SK-N-SH (cell line): ENCODE results near the gene CTAGE9. TPM values are rescaled to one million over a fixed set of nuclear protein-coding genes. Genes with fewer than 3 reads are reported as not detected.

ENCODE experiments used
- CTCF ChIA-PET: fragments of 300-600, 350-600 bp; formaldehyde crosslinking; extraction: SDS; loops from one replicate; lab custom pipeline; 2021; lab: Yijun Ruan, JAX
- POLR2A ChIA-PET: fragments of 350-600 bp; sonication (Branson Sonifier 250); formaldehyde crosslinking; extraction: SDS; loops from one replicate; lab custom pipeline; 2020; ENCODE audit warnings: antibody characterized with exemption, inconsistent platforms; lab: Yijun Ruan, JAX
- DNase-seq: peaks from one replicate; pipeline ENCODE4 v3.0.0; 2012
- H2AFZ ChIP-seq: fragments of 200-600 bp; sonication (generic); 2 replicates; pipeline ENCODE4 v1.8.1; 2016; ENCODE audit warnings: antibody characterized with exemption, mild to moderate bottlenecking, low read depth
- H3F3A ChIP-seq: fragments of 200-600 bp; sonication (generic); replicated peaks from 2 replicates; pipeline ENCODE3; 2016; ENCODE audit warnings: antibody characterized with exemption, mild to moderate bottlenecking; ENCODE audit not compliant: insufficient read depth
- H3K27ac ChIP-seq, 2 experiments: fragments of 200-500 bp in 1 of 2; fragments of 200-600 bp in 1 of 2; sonication (Bioruptor generic) in 1 of 2; sonication (generic), shearing (Covaris generic) in 1 of 2; 2 replicates each; pipeline versions ENCODE4 v1.5.1 to v1.6.1; 2014 to 2016; ENCODE audit warnings: low read depth in 2 of 2, inconsistent platforms in 1 of 2, low read length in 1 of 2, mild to moderate bottlenecking in 1 of 2, mixed read lengths in 1 of 2
- H3K27me3 ChIP-seq: fragments of 200-600 bp; sonication (generic), shearing (Covaris generic); 2 replicates; pipeline ENCODE4 v1.6.1; 2016; ENCODE audit warnings: mixed run types; ENCODE audit not compliant: insufficient read depth
- H3K36me3 ChIP-seq, 2 experiments: fragments of 200-500 bp in 1 of 2; fragments of 200-600 bp in 1 of 2; sonication (Bioruptor generic) in 1 of 2; sonication (generic) in 1 of 2; replicated peaks in 1 of 2; 2 replicates each; pipeline versions ENCODE3 to v1.5.1; 2014 to 2016; ENCODE audit warnings: low read length in 1 of 2, mild to moderate bottlenecking in 1 of 2; ENCODE audit not compliant: insufficient read depth in 2 of 2, control insufficient read depth in 1 of 2
- H3K4me1 ChIP-seq, 2 experiments: fragments of 200-500 bp in 1 of 2; fragments of 200-600 bp in 1 of 2; sonication (Bioruptor generic) in 1 of 2; sonication (generic), shearing (Covaris generic) in 1 of 2; 2 replicates each; pipeline versions ENCODE4 v1.5.1 to v1.6.1; 2014 to 2016; ENCODE audit warnings: low read depth in 1 of 2, low read length in 1 of 2, mixed run types in 1 of 2; ENCODE audit not compliant: insufficient read depth in 2 of 2, control insufficient read depth in 1 of 2
- H3K4me2 ChIP-seq: fragments of 200-600 bp; sonication (generic), shearing (Covaris generic); 2 replicates; pipeline ENCODE4 v1.6.1; 2017; ENCODE audit warnings: mixed run types
- H3K4me3 ChIP-seq, 2 experiments: fragments of 200-500 bp in 1 of 2; fragments of 200-600 bp in 1 of 2; sonication (Bioruptor generic) in 1 of 2; sonication (generic), shearing (Covaris generic) in 1 of 2; 2 replicates each; pipeline versions ENCODE4 v1.5.1 to v1.8.1; 2014 to 2016; ENCODE audit warnings: low read depth in 2 of 2, inconsistent platforms in 1 of 2, low read length in 1 of 2, mild to moderate bottlenecking in 1 of 2, mixed read lengths in 1 of 2, moderate library complexity in 1 of 2
- H3K79me2 ChIP-seq: fragments of 200-600 bp; sonication (generic); 2 replicates; pipeline ENCODE4 v1.8.1; 2017; ENCODE audit warnings: mild to moderate bottlenecking; ENCODE audit not compliant: insufficient read depth
- H3K9ac ChIP-seq: fragments of 200-600 bp; sonication (generic); 2 replicates; pipeline ENCODE4 v1.6.1; 2017; ENCODE audit warnings: mixed run types
- H3K9me2 ChIP-seq: fragments of 200-600 bp; sonication (generic); 2 replicates; pipeline ENCODE4 v1.6.1; 2017; ENCODE audit warnings: mixed run types
- H3K9me3 ChIP-seq: fragments of 200-600 bp; sonication (generic); 2 replicates; pipeline ENCODE4 v1.6.1; 2017; ENCODE audit warnings: mixed run types, mild to moderate bottlenecking, moderate library complexity
- H4K20me1 ChIP-seq: fragments of 200-600 bp; sonication (generic); 2 replicates; pipeline ENCODE4 v1.6.1; 2017; ENCODE audit warnings: mild to moderate bottlenecking, mixed run types; ENCODE audit not compliant: insufficient read depth
- ELF1 ChIP-seq: IDR thresholded peaks from 2 replicates; pipeline ENCODE4 v1.4.0; 2012
- EP300 ChIP-seq, 2 experiments: IDR thresholded peaks; 2 replicates each; pipeline versions ENCODE4 v1.4.0 to v1.6.1; 2012; ENCODE audit warnings: borderline replicate concordance in 1 of 2, low read depth in 1 of 2, low read length in 1 of 2
- EZH2phosphoT487 ChIP-seq: fragments of 200-600 bp; sonication (generic); IDR thresholded peaks from 2 replicates; pipeline ENCODE4 v1.6.1; 2017; ENCODE audit warnings: low read depth, mixed run types, mild to moderate bottlenecking, antibody characterized with exemption, moderate library complexity, borderline replicate concordance
- FOXJ3 ChIP-seq: sonication (generic); formaldehyde crosslinking; IDR thresholded peaks from 2 replicates; pipeline ENCODE4 v1.5.1; 2020; ENCODE audit warnings: mild to moderate bottlenecking, missing genetic modification reagents
- JUND ChIP-seq: IDR thresholded peaks from 2 replicates; pipeline ENCODE4 v1.4.0; 2012
- MEF2A ChIP-seq: IDR thresholded peaks from 2 replicates; pipeline ENCODE4 v1.4.0; 2012; ENCODE audit warnings: low read depth, borderline replicate concordance
- NRF1 ChIP-seq: IDR thresholded peaks from 2 replicates; pipeline ENCODE4 v1.6.1; 2012; ENCODE audit warnings: low read depth, mild to moderate bottlenecking, low read length
- POLR2AphosphoS5 ChIP-seq: IDR thresholded peaks from 2 replicates; pipeline ENCODE4 v1.6.1; 2012; ENCODE audit warnings: low read depth, low read length
- RAD21 ChIP-seq: IDR thresholded peaks from 2 replicates; pipeline ENCODE4 v1.6.1; 2012; ENCODE audit warnings: mild to moderate bottlenecking, low read length
- RFX5 ChIP-seq: IDR thresholded peaks from 2 replicates; pipeline ENCODE4 v1.6.1; 2012; ENCODE audit warnings: mild to moderate bottlenecking, improper control_type of control experiment, low read length
- RXRA ChIP-seq: IDR thresholded peaks from 2 replicates; pipeline ENCODE4 v1.4.0; 2012; ENCODE audit warnings: low read depth, mild to moderate bottlenecking, borderline replicate concordance
- SIN3A ChIP-seq: IDR thresholded peaks from 2 replicates; pipeline ENCODE4 v1.6.1; 2012; ENCODE audit warnings: low read depth, mild to moderate bottlenecking, low read length, moderate library complexity, borderline replicate concordance
- TCF12 ChIP-seq: IDR thresholded peaks from 2 replicates; pipeline ENCODE4 v1.4.0; 2012
- TEAD4 ChIP-seq: IDR thresholded peaks from 2 replicates; pipeline ENCODE4 v1.4.0; 2012; ENCODE audit warnings: mild to moderate bottlenecking, borderline replicate concordance; ENCODE audit not compliant: insufficient read depth
- YY1 ChIP-seq: IDR thresholded peaks from 2 replicates; pipeline ENCODE4 v1.4.0; 2012; ENCODE audit warnings: low read depth, mild to moderate bottlenecking
- WGBS: methylation state at CpG from one replicate; pipeline ENCODE4 v1.1.6; 2017; ENCODE audit warnings: low lambda C conversion rate; 5-methylcytosine and 5-hydroxymethylcytosine counted together
- polyA plus RNA-seq, 3 experiments: library from polyadenylated mRNA; depleted of rRNA; stranded (reverse); fragments of >200 nt; gene quantifications; 2 replicates each; pipeline ENCODE4 v1.2.3, GENCODE V29; 2012
- TF ChIP-seq, protein P1 (sequence below): fragments of 150-350 bp; IDR thresholded peaks from 2 replicates; pipeline ENCODE4 v1.6.1; 2017; ENCODE audit warnings: antibody characterized with exemption, low read length, low read depth, borderline replicate concordance
- TF ChIP-seq, protein P2 (sequence below): IDR thresholded peaks from 2 replicates; pipeline ENCODE4 v1.4.0; 2012; ENCODE audit warnings: low read depth
- TF ChIP-seq, protein P3 (sequence below): fragments of 150-350 bp; IDR thresholded peaks from 2 replicates; pipeline ENCODE4 v1.6.1; 2016; ENCODE audit warnings: mild to moderate bottlenecking, low read depth, low read length
- TF ChIP-seq, protein P4 (sequence below): IDR thresholded peaks from 2 replicates; pipeline ENCODE4; 2012

The CTAGE9 gene
- polyA plus RNA-seq, 1 of the 3 experiments (the other 2 are of a cell fraction) = not detected

DNA sequence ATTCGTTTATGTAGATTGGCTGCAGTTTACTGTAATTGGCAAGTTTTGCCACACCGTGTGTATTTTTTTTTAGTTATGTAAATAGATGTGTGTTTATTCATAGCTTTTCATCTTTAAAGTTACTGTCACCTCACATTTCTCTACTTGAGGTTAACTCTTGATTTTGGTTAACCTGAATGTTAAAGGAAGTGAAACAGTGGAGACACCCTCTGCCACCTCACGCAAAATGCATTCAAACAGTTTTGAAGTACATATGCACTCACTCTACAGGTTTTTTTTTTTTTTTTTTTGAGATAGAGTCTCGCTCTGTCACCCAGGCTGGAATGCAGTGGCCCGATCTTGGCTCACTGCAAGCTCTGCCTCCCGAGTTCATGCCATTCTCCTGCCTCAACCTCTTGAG, 27.3 kb downstream of the CTAGE9 start:
- CTCF ChIA-PET = no interaction called here
- TF ChIP-seq RAD21 (no peak), TCF12 (no peak), SIN3A (no peak), ELF1 (no peak), NRF1 (no peak), MEF2A (no peak), POLR2AphosphoS5 (no peak), YY1 (no peak), JUND (no peak), RFX5 (no peak), RXRA (no peak), EZH2phosphoT487 (no peak), EP300 (IDR thresholded peaks at IDR 0.05; ENCODE audit: borderline replicate concordance in 1 of 2, low read depth in 1 of 2, low read length in 1 of 2) (no peak), TEAD4 (no peak), FOXJ3 (CRISPR knock-in tag) (no peak)
- TF ChIP-seq, protein P1, sequence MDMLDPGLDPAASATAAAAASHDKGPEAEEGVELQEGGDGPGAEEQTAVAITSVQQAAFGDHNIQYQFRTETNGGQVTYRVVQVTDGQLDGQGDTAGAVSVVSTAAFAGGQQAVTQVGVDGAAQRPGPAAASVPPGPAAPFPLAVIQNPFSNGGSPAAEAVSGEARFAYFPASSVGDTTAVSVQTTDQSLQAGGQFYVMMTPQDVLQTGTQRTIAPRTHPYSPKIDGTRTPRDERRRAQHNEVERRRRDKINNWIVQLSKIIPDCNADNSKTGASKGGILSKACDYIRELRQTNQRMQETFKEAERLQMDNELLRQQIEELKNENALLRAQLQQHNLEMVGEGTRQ = no peak
- TF ChIP-seq, protein P2, sequence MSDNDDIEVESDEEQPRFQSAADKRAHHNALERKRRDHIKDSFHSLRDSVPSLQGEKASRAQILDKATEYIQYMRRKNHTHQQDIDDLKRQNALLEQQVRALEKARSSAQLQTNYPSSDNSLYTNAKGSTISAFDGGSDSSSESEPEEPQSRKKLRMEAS = no peak
- TF ChIP-seq, protein P3, sequence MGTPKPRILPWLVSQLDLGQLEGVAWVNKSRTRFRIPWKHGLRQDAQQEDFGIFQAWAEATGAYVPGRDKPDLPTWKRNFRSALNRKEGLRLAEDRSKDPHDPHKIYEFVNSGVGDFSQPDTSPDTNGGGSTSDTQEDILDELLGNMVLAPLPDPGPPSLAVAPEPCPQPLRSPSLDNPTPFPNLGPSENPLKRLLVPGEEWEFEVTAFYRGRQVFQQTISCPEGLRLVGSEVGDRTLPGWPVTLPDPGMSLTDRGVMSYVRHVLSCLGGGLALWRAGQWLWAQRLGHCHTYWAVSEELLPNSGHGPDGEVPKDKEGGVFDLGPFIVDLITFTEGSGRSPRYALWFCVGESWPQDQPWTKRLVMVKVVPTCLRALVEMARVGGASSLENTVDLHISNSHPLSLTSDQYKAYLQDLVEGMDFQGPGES = no peak
- TF ChIP-seq, protein P4, sequence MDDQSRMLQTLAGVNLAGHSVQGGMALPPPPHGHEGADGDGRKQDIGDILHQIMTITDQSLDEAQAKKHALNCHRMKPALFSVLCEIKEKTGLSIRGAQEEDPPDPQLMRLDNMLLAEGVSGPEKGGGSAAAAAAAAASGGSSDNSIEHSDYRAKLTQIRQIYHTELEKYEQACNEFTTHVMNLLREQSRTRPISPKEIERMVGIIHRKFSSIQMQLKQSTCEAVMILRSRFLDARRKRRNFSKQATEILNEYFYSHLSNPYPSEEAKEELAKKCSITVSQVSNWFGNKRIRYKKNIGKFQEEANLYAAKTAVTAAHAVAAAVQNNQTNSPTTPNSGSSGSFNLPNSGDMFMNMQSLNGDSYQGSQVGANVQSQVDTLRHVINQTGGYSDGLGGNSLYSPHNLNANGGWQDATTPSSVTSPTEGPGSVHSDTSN = no peak
- no peak for DNase-seq
- Histone ChIP-seq H4K20me1 (no peaks in the 10 kb centered on the region), H3K4me1 (no peaks in the 10 kb centered on the region), H3K27ac (no peak overlapping the region), H2AFZ (no peak overlapping the region), H3K4me2 (no peak overlapping the region), H3K36me3 (no peaks in the 10 kb centered on the region), H3K9ac (no peak overlapping the region), H3F3A (no peaks in the 10 kb centered on the region), H3K27me3 (no peaks in the 10 kb centered on the region), H3K9me3 (no peaks in the 10 kb centered on the region), H3K79me2 (no peaks in the 10 kb centered on the region), H3K4me3 (no peak overlapping the region), H3K9me2 (no peaks in the 10 kb centered on the region; the same call in 1 of the 2 replicates)
- POLR2A ChIA-PET = no interaction called here
- 10% methylated on average over 6 of the region's 6 CpGs for WGBS
